ENCODE data around the gene INSYN2B. TPM values are rescaled to one million over a fixed set of nuclear protein-coding genes. Genes with fewer than 3 reads are reported as not detected.
A peak's percentile ranks its signal among the peaks of the same experiment; 100 is the strongest.

The INSYN2B gene
- total RNA-seq, 2 experiments from 2014 or later = not detected

DNA sequence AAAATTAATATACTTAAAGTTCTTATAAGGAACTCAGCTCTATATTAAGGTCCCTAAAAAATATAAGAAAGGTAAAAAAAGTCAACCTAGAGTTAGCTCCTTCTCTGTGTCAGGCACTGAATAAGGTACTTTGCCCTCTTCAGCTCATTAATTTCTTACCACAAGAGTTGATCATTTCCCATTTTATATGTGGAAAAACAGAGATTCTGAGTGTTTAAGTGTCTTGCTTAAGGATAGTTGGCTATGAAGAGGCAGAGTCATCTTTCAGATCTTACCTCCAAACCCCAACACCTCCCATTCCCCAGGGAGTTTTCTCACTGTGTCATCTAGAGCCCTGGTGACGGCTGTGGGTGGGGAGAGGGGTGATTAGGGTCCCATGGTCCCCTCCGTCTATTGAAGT, 40.6 kb downstream of the INSYN2B start:
- Mint-ChIP-seq H3K9me3 (no peaks in the 10 kb centered on the region), H3K27ac (no peak overlapping the region), H3K4me3 (no peak overlapping the region), H3K36me3 (peaks cover 5% of the 10 kb centered on the region), H3K27me3 (no peaks in the 10 kb centered on the region), H3K4me1 (peaks cover 19% of the 10 kb centered on the region)
- POLR2A ChIA-PET = no interaction called here
- ATAC-seq (ENCODE audit: low read depth) (no peak), DNase-seq (no peak)

DNA sequence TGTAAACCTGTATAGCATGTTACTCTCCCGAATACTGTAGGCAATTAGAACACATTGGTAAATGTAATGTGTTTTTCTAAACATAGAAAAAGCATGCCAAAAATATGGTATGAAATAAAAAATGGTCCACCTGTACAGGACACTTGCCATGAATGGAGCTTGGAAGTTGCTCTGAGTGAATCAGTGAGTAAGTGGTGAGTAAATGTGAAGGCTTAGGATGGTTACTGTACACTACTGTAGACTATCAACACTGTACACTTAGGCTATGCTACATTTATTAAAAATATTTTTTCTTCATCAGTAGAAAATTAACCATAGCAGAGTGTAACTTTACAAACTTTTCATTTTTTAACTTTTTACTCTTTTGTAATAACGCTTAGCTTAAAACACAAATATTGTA, 41.9 kb downstream of the INSYN2B start:
- Mint-ChIP-seq H3K27ac (no peak overlapping the region), H3K4me3 (no peak overlapping the region), H3K4me1 (peaks cover 18% of the 10 kb centered on the region), H3K9me3 (no peaks in the 10 kb centered on the region), H3K27me3 (no peaks in the 10 kb centered on the region), H3K36me3 (peaks cover 9% of the 10 kb centered on the region)
- DNase-seq = no peak
- ATAC-seq (ENCODE audit: low read depth) = no peak
- POLR2A ChIA-PET = no interaction called here

DNA sequence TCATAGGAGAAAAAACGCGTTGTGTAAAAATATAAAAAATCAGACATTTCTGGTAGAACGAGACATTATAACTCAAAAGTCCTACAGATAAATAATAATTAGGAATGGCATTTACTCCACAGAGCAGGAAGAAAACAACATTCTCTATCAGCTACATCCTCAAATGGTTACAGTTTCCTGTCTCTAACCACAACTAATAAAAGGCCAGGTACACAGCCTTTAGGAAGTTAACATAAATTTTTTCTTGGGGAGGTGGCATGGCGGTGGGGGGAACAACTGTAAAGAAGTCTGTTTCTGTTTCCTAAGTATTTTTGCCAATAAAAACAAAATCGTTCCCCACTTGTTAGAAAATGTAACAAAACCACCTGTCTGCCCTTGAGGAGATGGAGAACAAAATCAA, 44.5 kb downstream of the INSYN2B start:
- DNase-seq (no peak), ATAC-seq (ENCODE audit: low read depth) (no peak)
- no peaks in the 10 kb centered on the region for H3K27me3 Mint-ChIP-seq
- POLR2A ChIA-PET = no interaction called here
- peaks cover 16% of the 10 kb centered on the region for H3K36me3 Mint-ChIP-seq
- no peak overlapping the region for H3K4me3 Mint-ChIP-seq
- H3K4me1 Mint-ChIP-seq = peaks cover 18% of the 10 kb centered on the region
- no peak overlapping the region for H3K27ac Mint-ChIP-seq
- no peaks in the 10 kb centered on the region for H3K9me3 Mint-ChIP-seq

DNA sequence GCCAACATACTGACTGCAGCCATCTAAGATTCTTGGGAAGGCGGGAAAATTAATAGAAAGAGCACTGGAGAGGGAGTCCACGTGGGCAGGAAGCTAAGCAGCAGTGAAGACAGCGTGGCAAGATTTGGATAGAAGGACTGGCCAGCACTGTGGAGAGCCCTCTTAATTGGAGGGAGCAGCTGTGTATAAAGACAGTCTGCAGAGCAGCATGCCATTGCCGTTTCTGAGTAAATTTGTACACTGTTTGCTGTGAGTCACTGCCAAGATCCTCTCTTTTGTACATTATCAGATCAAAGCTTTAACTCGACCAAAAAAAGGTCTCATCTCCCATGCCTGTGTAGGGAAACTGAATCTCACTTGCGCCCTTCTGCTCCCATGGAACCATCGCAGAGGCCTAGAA, 45.3 kb downstream of the INSYN2B start:
- no peak for ATAC-seq (ENCODE audit: low read depth)
- H3K36me3 Mint-ChIP-seq = peaks cover 18% of the 10 kb centered on the region
- H3K9me3 Mint-ChIP-seq = no peaks in the 10 kb centered on the region
- no peak overlapping the region for H3K27ac Mint-ChIP-seq
- no peak for DNase-seq
- H3K4me1 Mint-ChIP-seq = peaks cover 18% of the 10 kb centered on the region
- H3K4me3 Mint-ChIP-seq = no peak overlapping the region
- H3K27me3 Mint-ChIP-seq = no peaks in the 10 kb centered on the region
- POLR2A ChIA-PET = no interaction called here

DNA sequence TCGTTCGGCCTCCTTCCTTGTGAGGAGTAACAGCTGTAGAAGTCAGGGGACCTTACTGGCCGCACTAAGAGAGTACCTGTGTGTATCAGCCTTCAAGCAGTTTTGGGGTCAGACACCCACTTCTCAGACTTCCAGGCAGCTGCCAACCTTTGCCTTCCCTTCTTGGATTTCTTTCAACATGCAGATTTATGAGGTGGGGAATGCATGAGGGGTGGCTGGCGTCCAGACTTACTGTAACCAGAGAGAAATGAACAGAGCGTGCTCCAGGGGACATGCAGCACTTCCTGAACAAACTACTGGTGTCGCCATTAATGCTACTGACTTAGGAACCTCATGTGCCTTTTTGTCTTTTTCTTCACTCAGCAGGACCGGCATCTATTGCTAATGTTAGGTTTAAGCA, 46.7 kb downstream of the INSYN2B start:
- Mint-ChIP-seq H3K27me3 (no peaks in the 10 kb centered on the region), H3K36me3 (peaks cover 18% of the 10 kb centered on the region), H3K4me3 (no peak overlapping the region), H3K4me1 (peaks cover 18% of the 10 kb centered on the region), H3K27ac (peak overlapping the region; percentile 21), H3K9me3 (no peaks in the 10 kb centered on the region)
- DNase-seq (no peak), ATAC-seq (ENCODE audit: low read depth) (no peak)
- POLR2A ChIA-PET = no interaction called here

DNA sequence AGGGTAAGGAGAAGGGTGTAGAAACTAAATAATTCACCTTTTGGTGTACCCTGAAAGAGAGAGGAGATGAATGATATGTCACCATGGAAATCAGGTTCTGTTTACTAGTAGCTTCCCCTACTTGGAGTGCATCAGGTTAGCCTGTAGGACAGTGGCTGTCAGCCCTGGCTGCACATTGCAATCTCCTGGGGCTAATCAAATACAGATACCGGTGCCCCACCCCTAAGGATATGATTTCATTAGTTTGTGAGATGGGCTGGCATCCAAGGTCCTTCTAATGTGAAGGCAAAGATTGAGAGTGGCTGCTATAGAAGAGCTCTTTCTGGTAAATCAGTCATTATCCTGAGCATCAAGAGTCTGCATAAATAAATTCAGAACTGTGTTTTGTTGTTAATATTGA, 47.2 kb downstream of the INSYN2B start:
- Mint-ChIP-seq H3K4me1 (peaks cover 18% of the 10 kb centered on the region), H3K9me3 (no peaks in the 10 kb centered on the region), H3K27ac (no peak overlapping the region), H3K27me3 (no peaks in the 10 kb centered on the region), H3K36me3 (peaks cover 18% of the 10 kb centered on the region), H3K4me3 (no peak overlapping the region)
- POLR2A ChIA-PET = no interaction called here
- no peak for ATAC-seq (ENCODE audit: low read depth)
- DNase-seq = no peak

DNA sequence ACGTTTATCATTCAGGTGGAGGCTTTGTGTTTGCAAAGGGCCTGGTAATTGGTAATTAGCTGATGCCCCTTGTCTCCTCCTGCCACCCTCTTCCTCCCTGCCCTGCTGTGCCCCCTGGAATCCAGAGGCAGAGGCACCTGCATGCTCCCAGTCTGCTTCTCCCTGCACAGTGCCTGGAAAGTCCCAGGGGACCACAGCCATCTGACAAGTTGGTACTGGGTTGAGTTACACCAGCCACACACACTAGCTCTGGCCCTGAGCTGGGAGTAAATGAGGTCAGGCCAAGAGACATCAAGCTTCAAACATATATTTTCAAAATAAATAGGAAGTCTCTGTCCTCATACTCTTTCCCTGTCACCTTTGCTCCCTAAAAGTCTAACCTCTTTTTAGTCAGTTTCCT, 56.3 kb downstream of the INSYN2B start:
- POLR2A ChIA-PET = no interaction called here
- Mint-ChIP-seq H3K9me3 (no peaks in the 10 kb centered on the region), H3K4me1 (no peaks in the 10 kb centered on the region), H3K27me3 (no peaks in the 10 kb centered on the region), H3K4me3 (no peak overlapping the region), H3K27ac (peak overlapping the region; percentile 21), H3K36me3 (peaks cover 20% of the 10 kb centered on the region)
- ATAC-seq (ENCODE audit: low read depth) (no peak), DNase-seq (no peak)

DNA sequence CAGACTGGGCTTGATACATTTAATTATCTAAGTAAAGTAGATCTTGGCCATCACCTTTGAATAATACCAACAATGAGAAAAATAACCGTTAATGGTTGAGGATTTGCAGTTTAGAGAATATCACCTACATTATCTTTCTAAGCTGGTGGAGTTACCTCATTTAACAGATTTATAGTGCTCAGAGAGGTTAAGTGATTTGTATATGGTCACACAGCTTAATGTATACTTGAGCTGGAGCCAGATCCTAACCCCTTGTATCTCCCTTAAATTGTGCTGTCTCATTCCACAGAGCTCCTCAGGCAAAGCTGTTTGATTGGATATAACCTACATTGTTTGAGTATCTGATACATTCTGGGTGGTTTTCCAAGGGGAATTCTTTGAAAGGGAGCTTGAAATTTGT, 57.8 kb downstream of the INSYN2B start:
- peaks cover 20% of the 10 kb centered on the region for H3K36me3 Mint-ChIP-seq
- POLR2A ChIA-PET = interaction anchor here (0.6 kb wide), 1 partner anchor 49 kb away, joined by 3 read pairs; no protein-coding TSS in a partner anchor

DNA sequence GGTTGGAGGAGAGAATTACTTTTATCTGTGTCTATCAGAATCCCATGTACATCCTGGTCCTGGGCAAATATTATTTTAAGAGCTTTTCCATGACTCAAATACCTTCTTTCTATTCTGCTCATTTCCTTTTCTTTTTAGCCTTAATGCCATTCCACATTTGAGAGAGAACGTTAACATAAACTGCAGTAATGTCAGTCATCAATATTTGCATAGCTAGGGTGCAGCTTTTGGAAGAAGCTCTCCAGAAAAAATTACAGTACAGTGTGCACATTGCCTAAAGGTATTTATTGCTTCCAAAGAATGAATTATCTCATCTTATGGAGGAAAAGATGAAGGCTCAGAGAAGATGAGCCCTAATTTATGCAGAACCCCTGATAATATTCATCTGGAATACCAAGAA, 58.3 kb downstream of the INSYN2B start:
- Mint-ChIP-seq H3K27me3 (no peaks in the 10 kb centered on the region), H3K9me3 (no peaks in the 10 kb centered on the region), H3K27ac (no peak overlapping the region), H3K4me3 (no peak overlapping the region), H3K4me1 (no peaks in the 10 kb centered on the region), H3K36me3 (peaks cover 22% of the 10 kb centered on the region)
- POLR2A ChIA-PET = no interaction called here
- DNase-seq (no peak), ATAC-seq (ENCODE audit: low read depth) (no peak)

More for the DNA sequence above, 57.8 kb downstream of the INSYN2B start:
- DNase-seq (no peak), ATAC-seq (ENCODE audit: low read depth) (no peak)
- H3K4me3 Mint-ChIP-seq = no peak overlapping the region
- H3K4me1 Mint-ChIP-seq = no peaks in the 10 kb centered on the region
- no peak overlapping the region for H3K27ac Mint-ChIP-seq
- H3K27me3 Mint-ChIP-seq = no peaks in the 10 kb centered on the region
- no peaks in the 10 kb centered on the region for H3K9me3 Mint-ChIP-seq

DNA sequence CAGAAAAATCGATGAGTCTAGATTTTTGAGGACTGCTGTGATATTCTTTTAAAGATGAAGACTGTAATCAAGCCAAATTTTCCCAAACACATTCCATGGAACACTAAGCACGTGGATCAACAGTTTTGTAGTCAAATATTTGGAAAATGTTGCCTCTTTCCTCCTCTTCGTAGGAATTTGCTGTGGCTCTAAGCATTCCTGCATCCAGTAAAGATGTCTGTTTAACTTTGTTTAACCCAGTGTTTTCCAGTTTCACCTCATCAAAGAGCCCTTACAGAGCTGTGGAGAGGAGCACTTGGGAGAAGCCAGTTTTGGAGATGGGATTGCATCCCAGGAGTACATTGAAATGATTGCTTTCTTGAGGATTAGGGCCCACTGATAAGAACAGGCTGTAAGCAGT, 58.9 kb downstream of the INSYN2B start:
- H3K9me3 Mint-ChIP-seq = no peaks in the 10 kb centered on the region
- DNase-seq (no peak), ATAC-seq (ENCODE audit: low read depth) (no peak)
- peaks cover 19% of the 10 kb centered on the region for H3K36me3 Mint-ChIP-seq
- H3K27ac Mint-ChIP-seq = no peak overlapping the region
- H3K27me3 Mint-ChIP-seq = no peaks in the 10 kb centered on the region
- no peaks in the 10 kb centered on the region for H3K4me1 Mint-ChIP-seq
- POLR2A ChIA-PET = no interaction called here
- H3K4me3 Mint-ChIP-seq = no peak overlapping the region

DNA sequence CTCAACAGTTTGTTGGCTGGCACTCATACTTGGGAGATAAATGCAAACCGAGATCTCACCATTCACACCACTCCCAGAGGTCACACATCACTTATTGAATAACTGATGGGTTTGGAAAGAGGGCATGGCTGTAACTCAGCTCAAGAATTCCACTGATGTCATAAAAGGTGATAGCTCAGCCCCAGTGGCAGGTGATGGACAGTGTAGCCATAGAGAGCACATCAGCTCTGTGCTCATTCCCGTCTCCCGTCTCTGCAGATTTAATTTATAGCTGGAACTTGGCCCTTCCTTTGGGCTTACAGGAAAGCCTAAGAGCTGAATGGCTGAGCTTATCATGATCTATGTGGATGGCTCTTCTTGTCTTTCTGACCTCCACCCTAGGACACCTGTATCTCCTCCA, 59.8 kb downstream of the INSYN2B start:
- H3K4me3 Mint-ChIP-seq = no peak overlapping the region
- POLR2A ChIA-PET = no interaction called here

DNA sequence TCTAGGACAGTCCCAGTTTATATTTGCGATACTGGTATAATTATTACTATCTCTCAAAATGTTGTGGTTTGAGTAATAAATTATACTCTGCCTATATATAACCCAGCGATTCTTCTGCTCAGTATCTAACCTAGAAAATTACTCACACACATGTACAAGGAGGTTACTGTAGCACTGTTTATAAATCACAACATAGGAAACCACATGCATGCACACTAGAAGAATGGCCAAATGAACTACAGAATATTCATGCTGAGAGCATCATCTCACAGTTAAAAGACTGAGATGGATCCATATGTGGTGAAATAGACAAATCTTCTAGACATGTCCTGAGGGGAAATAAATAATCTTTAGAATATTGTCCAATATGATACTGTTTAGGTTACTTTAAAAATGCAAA, 62.1 kb downstream of the INSYN2B start:
- no peaks in the 10 kb centered on the region for H3K4me1 Mint-ChIP-seq
- DNase-seq (no peak), ATAC-seq (ENCODE audit: low read depth) (no peak)
- H3K27ac Mint-ChIP-seq = no peak overlapping the region
- peaks cover 30% of the 10 kb centered on the region for H3K36me3 Mint-ChIP-seq
- H3K4me3 Mint-ChIP-seq = no peak overlapping the region
- POLR2A ChIA-PET = no interaction called here
- H3K27me3 Mint-ChIP-seq = no peaks in the 10 kb centered on the region
- no peaks in the 10 kb centered on the region for H3K9me3 Mint-ChIP-seq

More for the DNA sequence above, 59.8 kb downstream of the INSYN2B start:
- DNase-seq (no peak), ATAC-seq (ENCODE audit: low read depth) (no peak)
- Mint-ChIP-seq H3K36me3 (peaks cover 22% of the 10 kb centered on the region), H3K27me3 (no peaks in the 10 kb centered on the region), H3K27ac (no peak overlapping the region), H3K9me3 (no peaks in the 10 kb centered on the region), H3K4me1 (no peaks in the 10 kb centered on the region)

DNA sequence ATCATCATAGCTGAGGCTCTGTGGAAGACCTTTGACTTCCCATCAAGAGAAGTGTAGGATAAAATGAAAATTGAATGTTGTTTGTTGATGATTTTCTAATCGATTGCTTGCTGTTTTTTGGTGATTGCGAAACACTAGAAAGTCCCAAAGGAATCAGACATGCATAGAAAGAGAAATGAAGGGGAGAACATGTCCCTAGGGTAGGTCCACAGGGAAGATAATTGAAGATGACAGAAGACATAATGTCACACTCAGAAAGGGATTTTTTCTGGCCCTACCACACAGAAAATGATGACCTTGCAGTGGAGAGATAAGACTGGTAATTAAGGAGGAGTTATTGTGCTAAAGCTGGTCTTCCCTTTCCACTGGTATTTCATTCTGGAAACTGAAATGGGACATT, 62.8 kb downstream of the INSYN2B start:
- DNase-seq (no peak), ATAC-seq (ENCODE audit: low read depth) (no peak)
- Mint-ChIP-seq H3K4me1 (no peaks in the 10 kb centered on the region), H3K36me3 (peaks cover 31% of the 10 kb centered on the region), H3K4me3 (no peak overlapping the region), H3K27ac (no peak overlapping the region), H3K9me3 (no peaks in the 10 kb centered on the region), H3K27me3 (no peaks in the 10 kb centered on the region)
- POLR2A ChIA-PET = interaction anchor here (0.6 kb wide), 1 partner anchor 24 kb away, joined by 4 read pairs; no protein-coding TSS in a partner anchor

DNA sequence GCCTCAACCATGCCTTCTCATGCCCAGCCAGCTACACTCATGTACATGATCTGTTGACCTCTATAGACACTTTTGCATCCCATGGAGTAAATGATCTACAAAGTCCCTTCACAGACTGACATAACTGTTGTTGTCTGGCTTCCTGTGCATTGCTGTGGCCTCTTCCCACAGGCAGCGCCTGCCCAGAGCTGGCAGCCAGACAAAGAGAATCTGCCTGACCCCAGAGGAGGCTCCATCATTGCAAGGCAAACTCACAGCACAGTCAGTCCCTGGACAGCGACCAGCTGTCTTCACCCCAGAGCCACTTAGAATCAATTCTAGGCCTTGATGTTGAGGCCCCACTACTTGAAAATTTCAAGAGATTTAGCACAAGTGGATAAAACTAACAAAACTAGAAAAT, 65.5 kb downstream of the INSYN2B start:
- Mint-ChIP-seq H3K9me3 (no peaks in the 10 kb centered on the region), H3K27me3 (no peaks in the 10 kb centered on the region), H3K27ac (no peak overlapping the region), H3K36me3 (peaks cover 32% of the 10 kb centered on the region), H3K4me3 (no peak overlapping the region), H3K4me1 (no peaks in the 10 kb centered on the region)
- ATAC-seq (ENCODE audit: low read depth) (no peak), DNase-seq (no peak)
- POLR2A ChIA-PET = no interaction called here

DNA sequence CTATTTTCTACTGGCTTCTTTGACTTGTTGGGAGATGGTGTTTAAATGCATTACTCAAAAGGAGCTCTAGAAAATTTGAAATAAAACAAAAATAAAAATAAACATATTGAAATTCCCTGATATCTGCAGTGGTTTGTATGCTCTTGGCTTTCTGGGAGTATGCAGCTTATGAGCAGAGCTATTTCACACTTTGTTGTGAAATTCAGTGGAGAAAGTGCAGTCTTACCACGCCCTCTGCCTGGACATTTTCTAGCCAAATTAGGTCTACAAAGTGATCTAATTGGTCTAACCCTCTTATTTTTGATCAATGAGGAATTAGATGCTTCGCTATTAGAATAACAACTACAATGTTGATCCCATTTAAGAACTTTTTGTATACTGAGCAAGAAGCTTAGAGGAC, 66.8 kb downstream of the INSYN2B start:
- Mint-ChIP-seq H3K27me3 (no peaks in the 10 kb centered on the region), H3K4me1 (no peaks in the 10 kb centered on the region), H3K36me3 (peaks cover 26% of the 10 kb centered on the region), H3K27ac (no peak overlapping the region), H3K4me3 (no peak overlapping the region), H3K9me3 (no peaks in the 10 kb centered on the region)
- ATAC-seq (ENCODE audit: low read depth) = no peak
- POLR2A ChIA-PET = interaction anchor here (0.5 kb wide), 1 partner anchor 8 kb away, joined by 3 read pairs; no protein-coding TSS in a partner anchor
- DNase-seq = no peak
